Bronchial epithelial cell (primary cell): ENCODE measurements around the gene ENPP3. TPM values are rescaled to one million over a fixed set of nuclear protein-coding genes. Genes with fewer than 3 reads are reported as not detected.

Experiments
- DNase-seq: peaks from one replicate; pipeline ENCODE4 v3.0.0-alpha.2; 2010; ENCODE audit warnings: low read depth
- FAIRE-seq: peaks from 2 replicates; lab custom pipeline; 2011; peaks lifted over from hg19 to GRCh38; lab: Jason Lieb, UNC
- H3K27me3 ChIP-seq: 2 replicates; pipeline ENCODE4 v1.5.1; 2011; ENCODE audit warnings: low read length; ENCODE audit not compliant: control insufficient read depth, insufficient read depth
- H3K36me3 ChIP-seq: 2 replicates; pipeline ENCODE4 v1.5.1; 2011; ENCODE audit warnings: low read length; ENCODE audit not compliant: control insufficient read depth, insufficient read depth
- H3K4me3 ChIP-seq: 2 replicates; pipeline ENCODE4 v1.5.1; 2011; ENCODE audit warnings: mild to moderate bottlenecking, low read depth, low read length, control low read depth
- total RNA-seq: library from RNA; depleted of rRNA; stranded (reverse); fragments of >200 nt; gene quantifications from 2 replicates; pipeline ENCODE4 v1.2.1, GENCODE V29; 2014
- TF ChIP-seq, protein P1 (sequence below): IDR thresholded peaks from 2 replicates; pipeline ENCODE4 v1.5.1; 2011; ENCODE audit warnings: mild to moderate bottlenecking, moderate library complexity, low read length, control low read depth, inconsistent platforms; ENCODE audit not compliant: insufficient read depth, severe bottlenecking

ENPP3 gene
- total RNA-seq, 1 donor from 2014 or later: not detected

DNA sequence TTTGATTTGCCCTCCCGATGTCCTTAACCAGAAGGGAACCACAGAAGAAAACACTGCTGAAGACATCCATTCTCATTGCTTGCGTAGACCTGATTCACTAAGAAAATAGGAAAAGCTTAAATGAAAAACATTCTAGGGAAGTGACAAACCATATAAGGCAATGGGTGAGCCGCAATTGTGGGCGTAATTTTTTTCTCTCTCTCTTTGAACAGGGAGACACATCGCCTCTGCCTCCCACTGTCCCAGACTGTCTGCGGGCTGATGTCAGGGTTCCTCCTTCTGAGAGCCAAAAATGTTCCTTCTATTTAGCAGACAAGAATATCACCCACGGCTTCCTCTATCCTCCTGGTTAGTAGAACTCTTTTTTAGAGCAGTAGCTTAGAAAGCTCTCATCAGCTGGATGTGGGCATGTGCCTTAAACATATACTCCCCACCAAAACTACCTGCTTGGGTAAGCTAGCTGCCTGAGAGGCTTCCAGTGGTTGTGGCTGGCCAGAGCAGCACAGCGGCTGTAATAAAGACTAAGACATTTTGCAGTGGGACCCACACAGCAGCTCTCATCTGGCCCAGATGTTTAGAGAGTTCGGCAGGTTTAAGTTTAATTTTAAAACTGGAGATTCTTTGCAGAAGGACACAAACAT is 96.4 kb downstream of the ENPP3 start:
- Histone ChIP-seq H3K36me3 (no peaks in the 10 kb centered on the region), H3K27me3 (no peaks in the 10 kb centered on the region), H3K4me3 (no peak overlapping the region)
- DNase-seq (no peak), FAIRE-seq (no peak)
- TF ChIP-seq, protein P1, sequence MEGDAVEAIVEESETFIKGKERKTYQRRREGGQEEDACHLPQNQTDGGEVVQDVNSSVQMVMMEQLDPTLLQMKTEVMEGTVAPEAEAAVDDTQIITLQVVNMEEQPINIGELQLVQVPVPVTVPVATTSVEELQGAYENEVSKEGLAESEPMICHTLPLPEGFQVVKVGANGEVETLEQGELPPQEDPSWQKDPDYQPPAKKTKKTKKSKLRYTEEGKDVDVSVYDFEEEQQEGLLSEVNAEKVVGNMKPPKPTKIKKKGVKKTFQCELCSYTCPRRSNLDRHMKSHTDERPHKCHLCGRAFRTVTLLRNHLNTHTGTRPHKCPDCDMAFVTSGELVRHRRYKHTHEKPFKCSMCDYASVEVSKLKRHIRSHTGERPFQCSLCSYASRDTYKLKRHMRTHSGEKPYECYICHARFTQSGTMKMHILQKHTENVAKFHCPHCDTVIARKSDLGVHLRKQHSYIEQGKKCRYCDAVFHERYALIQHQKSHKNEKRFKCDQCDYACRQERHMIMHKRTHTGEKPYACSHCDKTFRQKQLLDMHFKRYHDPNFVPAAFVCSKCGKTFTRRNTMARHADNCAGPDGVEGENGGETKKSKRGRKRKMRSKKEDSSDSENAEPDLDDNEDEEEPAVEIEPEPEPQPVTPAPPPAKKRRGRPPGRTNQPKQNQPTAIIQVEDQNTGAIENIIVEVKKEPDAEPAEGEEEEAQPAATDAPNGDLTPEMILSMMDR: no peak

DNA sequence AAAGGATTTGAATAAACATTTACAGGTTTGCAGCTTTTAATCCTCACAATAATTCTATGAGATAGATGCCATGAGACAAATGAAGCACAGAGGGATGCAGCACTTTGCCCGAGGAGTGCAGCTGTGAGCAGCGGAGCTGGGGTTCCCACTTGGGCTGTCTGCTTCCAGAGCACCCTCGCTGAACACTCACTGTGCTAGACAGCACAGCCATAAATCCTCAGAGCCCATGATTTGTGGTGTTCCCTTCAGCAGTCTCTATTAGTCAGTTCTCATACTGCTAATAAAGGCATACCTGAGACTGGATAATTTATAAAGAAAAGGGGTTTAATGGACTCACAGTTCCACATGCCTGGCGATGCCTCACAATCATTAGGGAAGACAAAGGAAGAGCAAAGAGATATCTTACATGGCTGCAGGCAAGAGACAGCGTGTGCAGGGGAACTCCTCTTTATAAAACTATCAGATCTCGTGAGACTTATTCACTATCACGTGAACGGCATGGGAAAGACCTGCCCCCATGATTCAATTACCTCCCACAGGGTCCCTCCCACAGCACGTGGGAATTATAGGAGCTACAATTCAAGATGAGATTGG is 99.0 kb downstream of the ENPP3 start:
- no peaks in the 10 kb centered on the region for H3K27me3 ChIP-seq
- DNase-seq (no peak), FAIRE-seq (no peak)
- no peaks in the 10 kb centered on the region for H3K36me3 ChIP-seq
- no peak overlapping the region for H3K4me3 ChIP-seq
- TF ChIP-seq, protein P1: no peak

GRCh38 chr6:131736811-131737210 is 99.7 kb downstream of the ENPP3 start:
- TF ChIP-seq, protein P1: no peak
- Histone ChIP-seq H3K4me3 (no peak overlapping the region), H3K36me3 (no peaks in the 10 kb centered on the region), H3K27me3 (no peaks in the 10 kb centered on the region)
- FAIRE-seq (no peak), DNase-seq (no peak)

GRCh38 chr6:131739136-131739535 is 102.0 kb downstream of the ENPP3 start:
- no peak for FAIRE-seq
- H3K27me3 ChIP-seq: no peaks in the 10 kb centered on the region
- H3K36me3 ChIP-seq: no peaks in the 10 kb centered on the region
- no peak for DNase-seq
- TF ChIP-seq, protein P1: no peak
- H3K4me3 ChIP-seq: no peak overlapping the region

GRCh38 chr6:131740161-131740560 is 103.1 kb downstream of the ENPP3 start:
- Histone ChIP-seq H3K4me3 (no peak overlapping the region), H3K27me3 (no peaks in the 10 kb centered on the region), H3K36me3 (no peaks in the 10 kb centered on the region)
- TF ChIP-seq, protein P1: no peak
- no peak for FAIRE-seq
- no peak for DNase-seq
